Stimulated activated CD8-positive, alpha-beta memory T cell treated with anti-CD3 and anti-CD28 coated beads, Interleukin-2, amount 100 ng/mL, for 1 hour (primary cell): Measurements from ENCODE around the gene RAC2.

ENCODE experiments used
- DNase-seq, 2 donors: peaks; one replicate each; pipeline ENCODE4 v3.0.0-alpha.2; 2020; ENCODE audit warnings: low read depth in 2 of 2

Gene RAC2

GRCh38 chr22:37221424-37222333, 22.4 kb downstream of the RAC2 start:
- DNase-seq = no peak

GRCh38 chr22:37220543-37220981, 23.5 kb downstream of the RAC2 start:
- DNase-seq = no peak

- no peak for DNase-seq
These were observed 24.5 kb downstream of the RAC2 start for GRCh38 chr22:37219533-37219932.

GRCh38 chr22:37218771-37219411, 25.2 kb downstream of the RAC2 start:
- peak in 1 of 2 donors; percentile 57 for DNase-seq

GRCh38 chr22:37218399-37218770, 25.7 kb downstream of the RAC2 start:
- no peak for DNase-seq

GRCh38 chr22:37215890-37216289, 28.2 kb downstream of the RAC2 start:
- DNase-seq = no peak

GRCh38 chr22:37214731-37215030, 29.4 kb downstream of the RAC2 start:
- no peak for DNase-seq

- DNase-seq = no peak
These were observed 29.9 kb downstream of the RAC2 start for GRCh38 chr22:37213941-37214730.

GRCh38 chr22:37213218-37213855, 30.7 kb downstream of the RAC2 start:
- DNase-seq = no peak

GRCh38 chr22:37212174-37212906, 31.7 kb downstream of the RAC2 start, which contains the start of gene SSTR3:
Gene SSTR3, minus strand, starts transcription at chr22:37212477. Its CDS starts 4,674 bp downstream, at chr22:37207803.
- DNase-seq = no peak

GRCh38 chr22:37211866-37212173, 32.2 kb downstream of the RAC2 start:
- DNase-seq = no peak

- DNase-seq = no peak
These were observed 32.8 kb downstream of the RAC2 start for GRCh38 chr22:37211075-37211865.

GRCh38 chr22:37210041-37210803, 33.8 kb downstream of the RAC2 start:
- DNase-seq = no peak

- DNase-seq = no peak
These were observed 34.8 kb downstream of the RAC2 start for GRCh38 chr22:37209140-37209845.

GRCh38 chr22:37208401-37209139, 35.5 kb downstream of the RAC2 start:
- DNase-seq = no peak

- DNase-seq = no peak
These were observed 36.1 kb downstream of the RAC2 start for GRCh38 chr22:37207981-37208380.

GRCh38 chr22:37206841-37207821, 36.9 kb downstream of the RAC2 start:
- DNase-seq = no peak
